Pancreas (tissue), 10 donors: ENCODE data around the gene MAP3K5. TPM values are rescaled to one million over a fixed set of nuclear protein-coding genes. Genes with fewer than 3 reads are reported as not detected.
A peak's percentile ranks its signal among the peaks of the same experiment; 100 is the strongest.

Experiments used
- ATAC-seq, 4 donors: fragments of 200-7000 bp; cut with Tn5 transposase; one replicate each; pipeline versions ENCODE4 v1.8.0 to v1.9.1; 2020; ENCODE audit warnings: mild to moderate bottlenecking in 4 of 4, moderate library complexity in 4 of 4
- DNase-seq, 6 donors: peaks; one replicate each; pipeline ENCODE4 v3.0.0-alpha.2; 2020
- FAIRE-seq: peaks from 2 replicates; lab custom pipeline; 2012; peaks lifted over from hg19 to GRCh38; lab: Jason Lieb, UNC
- H3K27ac ChIP-seq, 4 donors: fragments of 200-600 bp; sonication (generic); 1 replicate in 3 of 4; 2 replicates in 1 of 4; pipeline versions ENCODE4 v1.5.0 to v1.8.0; 2020
- H3K27me3 ChIP-seq, 4 donors: fragments of 200-600 bp; one replicate each; pipeline ENCODE4 v1.8.0; 2021
- H3K36me3 ChIP-seq, 3 donors: fragments of 200-600 bp; sonication (generic) in 1 of 3; one replicate each; pipeline versions ENCODE4 v1.5.0 to v1.8.0; 2020 to 2021
- H3K4me1 ChIP-seq, 3 donors: fragments of 200-600 bp; one replicate each; pipeline ENCODE4 v1.8.0; 2021
- H3K4me3 ChIP-seq, 4 donors: fragments of 200-600 bp; sonication (generic) in 2 of 4; one replicate each; pipeline versions ENCODE4 v1.5.0 to v1.8.0; 2020 to 2021
- H3K9me3 ChIP-seq, 4 donors: fragments of 200-600 bp; one replicate each; pipeline ENCODE4 v1.8.0; 2021
- WGBS, 2 donors: extraction: QIAGEN DNeasy Blood & Tissue Kit; methylation state at CpG; one replicate each; pipeline ENCODE4 v1.1.7; 2013; 5-methylcytosine and 5-hydroxymethylcytosine counted together
- intact Hi-C, 3 donors: fragments of 100-400 bp; cut with DNase I; formaldehyde crosslinking; loops; one replicate each; pipeline versions ENCODE4 v1.11.1 to v1.14.2; 2022
- polyA plus RNA-seq, 2 donors: library from polyadenylated mRNA; stranded (reverse); fragments of 200-250 nt; gene quantifications; one replicate each; pipeline ENCODE4 v1.2.3, GENCODE V29; 2013
- total RNA-seq, 6 donors: library from RNA; stranded (reverse); fragmentation: NEBNext Ultra II Directional in 4 of 6; extraction: Animal tissue kit (Norgen Biotek cat#: 25700) in 4 of 6; gene quantifications; one replicate each; pipeline versions ENCODE4 v1.2.1 to v1.2.4, GENCODE V29; 2021 to 2023
- TF ChIP-seq, protein P1 (sequence below), 4 donors: fragments of 200-600 bp; sonication (generic) in 3 of 4; IDR thresholded peaks; one replicate each; pipeline versions ENCODE4 v1.5.0 to v1.8.0; 2021; ENCODE audit warnings: antibody characterized with exemption in 4 of 4
- donor health status: healthy with polysubstance abuse.
- donor health status: DM: no; HTN: no; CAD: no; lungs with moderate emphysema.
- donor health status: DM: no; HTN: no; CAD: no.
- donor health status: control.
- donor health status: control.
- donor health status: Bipolar disorder and iron deficiency.
- donor health status: DM: yes; HTN: yes; CAD: no.
- donor health status: DM: no; HTN: no; CAD: no.
- donor health status: DM: no; HTN: no; CAD: no.
- donor health status: DM: yes; HTN: yes; CAD: no.

The MAP3K5 gene
- total and polyA plus RNA-seq, 8 donors = 6.7 to 28.6 (median 19.4) TPM

DNA sequence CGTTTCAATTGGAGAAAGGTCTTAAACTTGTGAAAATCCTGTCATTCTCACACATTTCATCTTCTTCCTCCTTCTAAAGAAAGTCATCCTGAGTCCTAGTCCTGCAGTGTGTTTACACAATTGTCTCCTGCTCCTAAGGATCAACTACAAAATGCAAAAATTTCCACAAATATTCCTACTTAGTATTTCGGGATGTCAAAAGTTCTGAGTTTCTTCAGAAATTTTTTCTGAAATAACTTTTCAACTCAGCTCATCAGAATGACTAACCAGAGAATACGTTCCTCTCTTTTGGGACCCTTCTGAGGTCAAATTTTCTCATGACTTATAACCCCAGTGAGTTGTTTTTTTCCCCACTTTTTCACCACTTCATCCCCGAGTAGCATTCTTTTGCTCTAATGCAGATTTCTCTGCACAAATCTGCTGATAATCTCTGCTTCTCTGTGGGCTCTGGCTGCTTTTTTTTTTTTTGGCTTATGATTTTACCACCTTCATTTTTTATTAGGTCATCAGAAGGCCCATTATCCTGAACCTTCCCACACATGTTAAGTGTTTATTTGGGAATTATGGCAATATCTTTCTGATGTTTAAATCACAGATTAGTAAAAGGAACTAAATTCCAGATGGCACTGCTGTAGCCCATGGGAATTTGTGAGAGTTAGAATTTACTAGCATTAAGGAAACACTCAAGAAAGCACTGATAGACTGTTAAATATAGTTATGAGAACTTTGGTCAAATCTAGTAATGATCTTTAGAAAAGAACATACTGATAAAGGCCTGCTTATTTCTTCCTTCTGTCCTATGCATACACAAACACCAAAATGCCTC is 41.4 kb downstream of the MAP3K5 start:
- no peak overlapping the region for H3K4me3 ChIP-seq

DNA sequence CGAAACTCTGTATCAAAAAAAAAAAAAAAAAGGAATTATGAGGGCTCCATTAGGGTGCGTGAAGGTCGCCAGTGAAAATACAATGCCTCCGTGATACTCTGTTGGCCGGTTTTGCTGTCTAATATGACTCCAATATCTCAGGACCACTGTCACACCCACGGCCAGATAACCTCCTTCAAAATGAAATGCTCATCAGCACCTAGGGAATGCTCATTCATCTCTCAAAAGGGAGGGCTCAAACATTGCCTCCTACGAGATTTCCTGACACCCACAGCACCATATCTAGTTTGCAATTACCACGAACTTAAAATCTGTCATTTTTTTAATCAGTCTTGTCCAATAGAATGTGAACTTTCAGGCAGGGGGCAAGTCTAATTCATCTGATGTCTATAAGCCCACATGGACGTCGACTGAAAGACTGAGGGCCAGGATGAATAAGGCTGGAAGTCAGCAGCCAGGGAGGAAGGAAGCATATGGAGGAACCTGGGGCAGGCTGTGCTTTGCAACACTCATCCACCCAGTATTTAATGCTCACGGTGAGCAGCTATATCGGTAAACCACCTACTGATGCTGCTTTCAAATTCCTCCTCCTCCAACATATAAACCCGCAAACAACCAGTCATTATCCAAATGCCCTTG is 42.8 kb downstream of the MAP3K5 start:
- intact Hi-C loops = no loop called here
- H3K4me3 ChIP-seq = no peak overlapping the region
- WGBS, 2 donors = 88 to 89% methylated on average over 13 of the region's 13 CpGs
- DNase-seq = no peak
- H3K36me3 ChIP-seq = no peaks in the 10 kb centered on the region
- H3K27me3 ChIP-seq = no peaks in the 10 kb centered on the region
- no peaks in the 10 kb centered on the region for H3K9me3 ChIP-seq
- ATAC-seq = no peak
- no peak overlapping the region for H3K27ac ChIP-seq
- H3K4me1 ChIP-seq = peaks cover 6 to 21% (median 9%) of the 10 kb centered on the region in 3 donors
- TF ChIP-seq, protein P1, sequence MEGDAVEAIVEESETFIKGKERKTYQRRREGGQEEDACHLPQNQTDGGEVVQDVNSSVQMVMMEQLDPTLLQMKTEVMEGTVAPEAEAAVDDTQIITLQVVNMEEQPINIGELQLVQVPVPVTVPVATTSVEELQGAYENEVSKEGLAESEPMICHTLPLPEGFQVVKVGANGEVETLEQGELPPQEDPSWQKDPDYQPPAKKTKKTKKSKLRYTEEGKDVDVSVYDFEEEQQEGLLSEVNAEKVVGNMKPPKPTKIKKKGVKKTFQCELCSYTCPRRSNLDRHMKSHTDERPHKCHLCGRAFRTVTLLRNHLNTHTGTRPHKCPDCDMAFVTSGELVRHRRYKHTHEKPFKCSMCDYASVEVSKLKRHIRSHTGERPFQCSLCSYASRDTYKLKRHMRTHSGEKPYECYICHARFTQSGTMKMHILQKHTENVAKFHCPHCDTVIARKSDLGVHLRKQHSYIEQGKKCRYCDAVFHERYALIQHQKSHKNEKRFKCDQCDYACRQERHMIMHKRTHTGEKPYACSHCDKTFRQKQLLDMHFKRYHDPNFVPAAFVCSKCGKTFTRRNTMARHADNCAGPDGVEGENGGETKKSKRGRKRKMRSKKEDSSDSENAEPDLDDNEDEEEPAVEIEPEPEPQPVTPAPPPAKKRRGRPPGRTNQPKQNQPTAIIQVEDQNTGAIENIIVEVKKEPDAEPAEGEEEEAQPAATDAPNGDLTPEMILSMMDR (IDR thresholded peaks at IDR 0.05) = no peak
- no peak for FAIRE-seq

More for the DNA sequence above, 41.4 kb downstream of the MAP3K5 start:
- DNase-seq (no peak), ATAC-seq (no peak), FAIRE-seq (no peak)
- intact Hi-C loops = no loop called here
- WGBS, 2 donors = 73 to 76% methylated on average over 4 of the region's 4 CpGs
- H3K36me3 ChIP-seq = no peaks in the 10 kb centered on the region
- H3K9me3 ChIP-seq = no peaks in the 10 kb centered on the region
- H3K4me1 ChIP-seq = peaks cover 6 to 21% (median 9%) of the 10 kb centered on the region in 3 donors
- no peaks in the 10 kb centered on the region for H3K27me3 ChIP-seq
- TF ChIP-seq, protein P1 (IDR thresholded peaks at IDR 0.05) = no peak
- peak overlapping the region in 2 of 4 donors; percentile 5 to 24 for H3K27ac ChIP-seq

DNA sequence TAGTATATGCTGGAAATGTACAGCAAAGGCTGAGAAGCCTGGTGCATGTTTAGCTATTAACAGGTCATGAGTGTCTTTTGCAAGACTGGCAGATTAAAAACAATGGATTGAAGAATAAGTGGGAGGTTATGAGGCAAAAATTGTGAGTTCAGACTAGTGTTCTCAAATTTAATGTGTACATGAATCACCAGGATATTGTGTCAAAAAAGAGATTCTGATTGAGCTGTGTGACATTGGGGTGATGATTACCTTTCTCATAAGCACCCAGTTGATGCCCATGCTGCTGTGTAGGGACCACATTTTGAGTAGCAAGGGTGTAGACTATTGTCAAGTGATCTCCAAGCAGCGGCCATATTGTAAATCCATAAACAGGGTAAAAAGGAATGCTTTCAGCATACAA is 44.8 kb downstream of the MAP3K5 start:
- no peaks in the 10 kb centered on the region for H3K9me3 ChIP-seq
- ATAC-seq = no peak
- TF ChIP-seq, protein P1 (IDR thresholded peaks at IDR 0.05) = no peak
- intact Hi-C loops = no loop called here
- WGBS, 2 donors = 97 to 100% methylated on average over 1 of the region's 1 CpG
- H3K27ac ChIP-seq = no peak overlapping the region
- no peak overlapping the region for H3K4me3 ChIP-seq
- no peak for FAIRE-seq
- peaks cover 6 to 18% (median 9%) of the 10 kb centered on the region in 3 donors for H3K4me1 ChIP-seq
- no peak for DNase-seq
- H3K36me3 ChIP-seq = no peaks in the 10 kb centered on the region
- H3K27me3 ChIP-seq = no peaks in the 10 kb centered on the region

DNA sequence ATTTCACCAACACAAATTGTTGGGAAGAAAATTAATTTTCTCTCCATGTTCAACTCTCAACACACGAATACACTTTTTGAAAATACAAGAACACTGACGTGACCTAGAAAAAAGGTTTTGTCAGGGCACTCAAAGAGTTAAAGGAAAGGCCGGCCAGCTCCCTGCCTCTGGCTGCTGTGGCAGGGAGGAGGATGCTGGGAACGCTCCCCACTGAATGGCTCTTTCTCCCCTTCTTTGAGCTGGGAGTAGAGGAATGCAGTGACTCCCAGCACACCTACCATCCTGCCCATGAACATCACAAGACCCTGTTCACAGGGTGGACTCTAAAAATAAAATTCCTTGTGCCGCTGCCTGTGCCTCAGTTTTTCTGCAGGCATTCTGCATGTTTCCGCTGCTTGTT is 47.0 kb downstream of the MAP3K5 start:
- TF ChIP-seq, protein P1 (IDR thresholded peaks at IDR 0.05) = no peak
- no peak overlapping the region for H3K4me3 ChIP-seq
- no peaks in the 10 kb centered on the region for H3K27me3 ChIP-seq
- no peaks in the 10 kb centered on the region for H3K9me3 ChIP-seq
- FAIRE-seq = no peak
- WGBS, 2 donors = 49 to 63% methylated on average over 6 of the region's 6 CpGs
- H3K27ac ChIP-seq = no peak overlapping the region
- intact Hi-C loops = no loop called here
- H3K36me3 ChIP-seq = no peaks in the 10 kb centered on the region
- ATAC-seq = no peak
- peaks cover 0 to 7% (median 5%) of the 10 kb centered on the region in 3 donors for H3K4me1 ChIP-seq
- DNase-seq = no peak
